Endometrium (tissue), 2 donors: ENCODE data around the gene TMEM63A.
"Not testable (repeated sequence)": the region's sequence is repeated elsewhere in the genome, so short reads cannot be mapped to it uniquely, and the experiment has no call there.

Experiments
- FAIRE-seq: peaks from 2 replicates; lab custom pipeline; 2012; peaks lifted over from hg19 to GRCh38; lab: Jason Lieb, UNC
- donor health status: control.
- donor health status: control.

Gene TMEM63A

GRCh38 chr1:225796097-225796496 is 86.1 kb downstream of the TMEM63A start:
- FAIRE-seq, result not testable (repeated sequence)
